Right kidney (tissue), 1 donor: ENCODE measurements around the gene TNPO3.

ENCODE experiments used
- DNase-seq: peaks from one replicate; pipeline ENCODE4 v3.0.0-alpha.2; 2016

TNPO3 gene

GRCh38 chr7:128939075-128939860 is 115.6 kb downstream of the TNPO3 start:
- no peak for DNase-seq

- peak; percentile 63 for DNase-seq
These were observed 116.3 kb downstream of the TNPO3 start for GRCh38 chr7:128938544-128939074.

- peak; percentile 75 for DNase-seq
These were observed 117.0 kb downstream of the TNPO3 start, which contains the start of gene IRF5 for GRCh38 chr7:128937647-128938543. Gene IRF5, plus strand, starts transcription at chr7:128937927. Its CDS starts 4,155 bp downstream, at chr7:128942082.

DNA sequence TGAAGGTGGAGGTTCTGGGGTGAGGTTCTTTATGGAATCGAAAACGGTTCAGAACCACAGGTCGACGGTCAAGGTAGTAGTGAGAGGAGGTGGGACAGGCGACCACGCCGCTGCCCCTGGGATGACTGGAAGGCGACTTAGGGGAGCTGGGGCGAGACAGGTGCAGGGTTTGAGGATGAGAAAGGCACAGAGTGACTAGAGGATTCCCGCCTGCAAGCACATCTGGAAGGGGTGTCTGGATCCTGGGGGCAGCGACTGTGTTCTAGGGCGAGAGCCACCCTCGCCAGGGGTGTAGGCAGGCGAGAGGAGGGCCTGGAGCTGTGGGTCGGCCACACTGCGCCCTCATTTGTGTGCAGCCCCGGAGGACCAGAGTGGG is 117.7 kb downstream of the TNPO3 start:
- DNase-seq = no peak

DNA sequence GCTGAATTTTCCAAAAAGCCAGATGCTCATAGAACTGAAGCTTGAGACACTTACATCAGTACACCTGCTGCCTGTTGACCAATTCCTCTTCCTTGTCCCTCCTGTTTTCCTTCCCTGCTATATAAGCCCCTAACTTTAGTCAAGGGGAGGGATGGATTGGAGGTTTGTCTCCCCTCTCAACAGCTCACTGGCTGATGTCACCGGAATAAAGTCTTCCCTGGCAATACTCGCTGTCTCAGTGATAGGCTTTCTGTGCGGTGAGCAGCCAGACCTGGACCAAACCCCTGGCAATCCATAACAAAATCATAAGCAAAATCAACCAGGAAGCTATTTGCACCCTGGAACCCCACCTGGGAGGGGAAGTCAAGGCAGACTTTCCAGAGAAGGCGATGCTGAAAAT is 118.1 kb downstream of the TNPO3 start:
- DNase-seq = no peak

- DNase-seq = no peak
These were observed 119.6 kb downstream of the TNPO3 start for GRCh38 chr7:128935342-128935730.

DNA sequence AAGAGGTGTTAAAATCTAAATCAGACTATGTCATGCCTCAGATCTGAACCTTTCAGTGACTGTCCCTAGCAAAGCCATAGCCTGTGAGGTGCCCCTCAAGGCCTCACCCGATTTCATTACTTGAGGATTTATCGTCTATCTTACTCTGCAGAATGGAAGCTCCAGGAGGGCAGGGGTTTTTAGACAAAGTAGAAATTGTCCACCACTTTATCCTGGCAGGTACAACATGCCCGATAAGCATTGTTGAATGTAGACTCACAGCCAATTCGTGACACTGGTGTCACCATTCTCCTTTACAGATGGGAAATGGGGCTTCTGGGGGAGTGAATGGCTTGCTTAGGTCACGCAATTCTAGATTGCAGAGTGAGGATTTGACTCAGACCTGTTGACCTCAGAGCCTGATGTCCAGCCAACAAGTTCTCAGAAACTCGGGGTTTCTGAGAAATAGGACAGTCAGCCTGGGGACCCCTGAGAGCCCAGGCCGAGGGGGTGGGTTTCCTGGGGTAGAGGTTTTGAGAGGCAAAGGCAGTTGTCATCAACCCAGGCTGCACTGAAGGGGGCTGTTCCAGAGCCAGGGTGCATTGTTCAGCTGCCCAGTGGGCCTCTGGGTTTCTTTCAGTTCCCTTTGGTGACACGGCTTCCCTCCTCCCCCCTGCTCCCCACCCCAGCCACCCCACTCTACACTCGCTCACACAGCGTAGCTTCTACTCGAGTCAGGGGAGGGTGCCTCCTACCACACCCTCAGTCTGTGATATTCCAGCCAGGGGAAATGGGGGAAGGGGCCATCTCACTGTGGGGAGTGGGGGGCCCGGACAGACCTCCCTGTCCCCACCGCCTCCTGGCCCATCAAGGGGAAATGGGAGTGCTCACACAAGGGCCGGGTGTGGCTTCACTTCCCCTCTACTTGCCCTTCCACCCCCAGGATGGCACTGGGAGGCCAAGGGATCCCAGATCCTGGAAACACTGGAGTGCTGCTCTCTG is 120.3 kb downstream of the TNPO3 start:
- no peak for DNase-seq

DNA sequence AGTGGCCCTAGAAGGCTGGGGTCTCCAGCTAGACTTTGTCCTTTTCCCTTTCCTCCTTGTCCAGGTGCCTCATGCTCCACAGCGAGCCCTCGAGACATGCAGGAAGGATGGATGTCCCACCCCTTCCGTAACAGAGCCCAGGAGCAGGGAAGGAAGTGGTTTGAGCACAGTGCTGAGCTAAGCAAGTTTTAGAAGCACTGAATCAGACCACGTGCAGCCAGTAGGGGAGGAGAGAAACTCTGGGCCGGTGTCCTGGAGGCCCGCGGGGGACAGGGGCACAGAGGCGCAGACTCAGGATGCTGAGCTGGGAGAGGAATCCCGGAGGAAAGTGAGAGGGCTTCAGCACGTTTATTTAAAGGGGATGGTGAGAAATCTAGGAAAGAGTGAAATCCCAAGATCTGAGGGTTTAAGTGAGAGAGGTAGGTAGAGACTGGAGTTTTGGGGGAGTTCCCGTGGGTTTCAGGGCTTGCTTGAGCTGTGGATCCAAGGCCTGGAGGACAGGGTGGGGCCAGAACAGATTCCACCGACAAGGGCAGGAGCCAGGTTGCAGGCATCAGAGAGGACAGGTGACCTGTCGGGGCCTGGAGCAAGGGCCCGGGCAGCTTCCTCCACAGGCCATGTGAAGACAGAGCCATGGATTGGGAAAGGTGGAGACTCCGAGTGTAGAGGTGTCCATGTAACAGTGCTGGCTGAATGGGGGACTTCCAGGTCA is 121.6 kb downstream of the TNPO3 start:
- no peak for DNase-seq

- no peak for DNase-seq
These were observed 122.1 kb downstream of the TNPO3 start for GRCh38 chr7:128932862-128933179.

GRCh38 chr7:128931965-128932861 is 122.7 kb downstream of the TNPO3 start:
- DNase-seq = no peak

DNA sequence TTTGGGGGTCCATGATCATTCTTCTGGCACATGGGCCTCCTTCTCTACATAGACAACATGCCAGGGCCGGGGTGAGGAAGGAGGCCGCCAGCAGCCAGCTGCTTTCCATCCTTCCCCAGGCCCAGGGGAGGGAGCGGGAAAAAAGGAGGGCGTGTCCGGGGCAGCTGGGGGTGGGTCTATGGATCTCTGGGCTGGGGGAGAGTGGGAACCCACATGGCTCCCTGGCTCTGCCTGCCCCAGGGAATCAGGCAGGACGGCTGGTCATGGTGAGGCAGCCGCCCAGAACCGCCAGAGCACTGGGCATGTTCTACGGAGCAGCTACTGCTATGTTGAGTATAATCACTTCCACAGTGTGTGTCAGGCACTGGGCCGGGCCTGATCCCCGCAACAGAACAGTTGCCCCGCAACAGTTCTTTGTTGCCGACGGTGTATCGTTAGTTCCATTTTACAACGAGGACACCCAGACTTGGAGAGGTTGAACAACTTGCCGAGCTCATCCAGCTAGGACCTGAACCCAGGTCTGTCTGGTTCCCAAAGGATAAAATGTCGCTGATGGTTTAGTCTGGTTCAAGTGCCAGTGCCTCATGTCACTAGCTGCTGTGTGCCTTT is 123.6 kb downstream of the TNPO3 start:
- no peak for DNase-seq

GRCh38 chr7:128928882-128929788 is 125.8 kb downstream of the TNPO3 start:
- DNase-seq = no peak

DNA sequence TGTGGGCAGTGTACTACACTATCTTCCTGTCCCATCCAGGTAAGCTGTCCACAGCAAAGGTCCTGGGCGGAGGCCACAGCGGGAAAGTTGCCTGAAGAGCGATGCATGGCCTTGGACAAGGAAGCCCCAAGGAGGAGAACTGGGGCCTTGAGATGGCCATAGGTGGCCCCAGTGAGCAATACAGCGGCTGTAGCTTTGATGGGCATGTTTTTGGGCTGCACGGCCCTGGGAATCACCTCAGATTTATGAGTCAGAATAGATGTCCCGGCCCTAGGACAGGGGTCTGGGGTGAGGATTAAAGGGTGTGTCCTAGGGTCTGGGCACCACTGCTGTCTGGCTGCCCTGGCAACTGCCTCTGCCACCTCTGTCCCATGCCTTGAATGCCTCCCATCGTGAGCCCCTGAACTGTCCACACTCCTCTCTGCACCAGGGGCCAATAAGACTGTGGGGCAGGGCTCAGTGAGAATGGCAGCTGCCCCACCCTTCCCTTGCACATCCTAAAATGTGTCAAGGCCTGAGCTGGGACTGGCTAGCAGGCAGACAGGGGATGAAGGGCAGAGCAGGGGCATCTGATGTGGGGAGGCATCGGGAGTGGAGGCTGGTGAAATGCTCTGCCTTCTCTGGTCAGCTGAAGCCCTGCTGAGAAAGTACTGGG is 126.6 kb downstream of the TNPO3 start:
- DNase-seq = no peak

GRCh38 chr7:128924707-128925588 is 130.0 kb downstream of the TNPO3 start:
- DNase-seq = no peak

- no peak for DNase-seq
These were observed 131.5 kb downstream of the TNPO3 start for GRCh38 chr7:128923411-128923800.

- DNase-seq = no peak
These were observed 132.2 kb downstream of the TNPO3 start for GRCh38 chr7:128922496-128923410.
